NCI-H1930 (cell line): Measurements from ENCODE around the gene HLA-B.

Experiments
- DNase-seq, 2 experiments: peaks; one replicate each; lab custom pipeline; 2025; lab: John Stamatoyannopoulos, UW

Gene HLA-B

GRCh38 chr6:31305703-31306219 lies 51.2 kb downstream of the HLA-B start:
- no peak for DNase-seq

GRCh38 chr6:31304683-31305082 lies 52.3 kb downstream of the HLA-B start:
- no peak for DNase-seq
